OCI-LY1 (cell line): ENCODE results near the gene NFIA.

Experiments used
- H2AFZ ChIP-seq: fragments of 200-600 bp; sonication (generic), shearing (Covaris generic); 2 replicates; pipeline ENCODE4 v1.6.0; 2014; ENCODE audit warnings: antibody characterized with exemption, mild to moderate bottlenecking, low read length
- H3F3A ChIP-seq: fragments of 200-600 bp; sonication (generic), shearing (Covaris generic); 2 replicates; pipeline ENCODE4 v1.6.0; 2014; ENCODE audit warnings: mild to moderate bottlenecking, antibody characterized with exemption, low read length, moderate library complexity; ENCODE audit not compliant: insufficient read depth
- H3K27ac ChIP-seq: fragments of 200-600 bp; sonication (generic); 2 replicates; pipeline ENCODE4 v1.5.1; 2014; ENCODE audit warnings: low read length, mixed run types, mild to moderate bottlenecking, low read depth; ENCODE audit not compliant: poor library complexity, severe bottlenecking
- H3K27me3 ChIP-seq: fragments of 200-600 bp; sonication (generic); 2 replicates; pipeline ENCODE4 v1.6.0; 2014; ENCODE audit warnings: antibody characterized with exemption, mild to moderate bottlenecking, low read length, moderate library complexity; ENCODE audit not compliant: insufficient read depth
- H3K36me3 ChIP-seq: fragments of 200-600 bp; sonication (generic); 2 replicates; pipeline ENCODE4 v1.6.1; 2014; ENCODE audit warnings: mild to moderate bottlenecking, antibody characterized with exemption, low read length, moderate library complexity, mixed read lengths; ENCODE audit not compliant: insufficient read depth
- H3K4me1 ChIP-seq: fragments of 200-600 bp; sonication (generic); 2 replicates; pipeline ENCODE4 v1.5.1; 2014; ENCODE audit warnings: mild to moderate bottlenecking, low read length, moderate library complexity; ENCODE audit not compliant: insufficient read depth, severe bottlenecking
- H3K4me2 ChIP-seq: fragments of 200-600 bp; sonication (generic), shearing (Covaris generic); 2 replicates; pipeline ENCODE4 v1.6.1; 2014; ENCODE audit warnings: low read length
- H3K4me3 ChIP-seq: fragments of 200-600 bp; sonication (generic); 2 replicates; pipeline ENCODE4 v1.5.1; 2014; ENCODE audit warnings: low read length, low read depth, mild to moderate bottlenecking, mixed read lengths; ENCODE audit not compliant: poor library complexity, severe bottlenecking
- H3K79me2 ChIP-seq: fragments of 200-600 bp; shearing (Covaris generic); 2 replicates; pipeline ENCODE4 v1.6.1; 2016; ENCODE audit warnings: mixed run types, low read length, mixed read lengths; ENCODE audit not compliant: insufficient read depth
- H3K9ac ChIP-seq: fragments of 200-600 bp; sonication (generic), shearing (Covaris generic); 2 replicates; pipeline ENCODE4 v1.6.1; 2014; ENCODE audit warnings: mild to moderate bottlenecking, low read length, mixed read lengths
- H3K9me2 ChIP-seq: fragments of 200-600 bp; sonication (generic), shearing (Covaris generic); 2 replicates; pipeline ENCODE4 v1.6.1; 2014; ENCODE audit warnings: low read depth, mild to moderate bottlenecking, low read length, mixed read lengths
- H3K9me3 ChIP-seq: fragments of 200-600 bp; shearing (Covaris generic); 2 replicates; pipeline ENCODE4 v1.6.1; 2014; ENCODE audit warnings: low read length, mixed read lengths
- H4K20me1 ChIP-seq: fragments of 200-600 bp; sonication (generic), shearing (Covaris generic); 2 replicates; pipeline ENCODE4 v1.6.0; 2016; ENCODE audit warnings: mild to moderate bottlenecking, low read length; ENCODE audit not compliant: insufficient read depth
- CTCF ChIP-seq: fragments of 200-600 bp; sonication (generic), shearing (Covaris generic); IDR thresholded peaks from 2 replicates; pipeline ENCODE4 v1.5.1; 2017; ENCODE audit warnings: mild to moderate bottlenecking, antibody characterized with exemption, low read length, moderate library complexity, mixed read lengths
- EZH2 ChIP-seq: fragments of 200-600 bp; sonication (generic), shearing (Covaris generic); IDR thresholded peaks from 2 replicates; pipeline ENCODE4 v1.8.0; 2017; ENCODE audit warnings: borderline replicate concordance, mixed run types, mild to moderate bottlenecking, antibody characterized with exemption, low read length, moderate library complexity, mixed read lengths

Gene NFIA

DNA sequence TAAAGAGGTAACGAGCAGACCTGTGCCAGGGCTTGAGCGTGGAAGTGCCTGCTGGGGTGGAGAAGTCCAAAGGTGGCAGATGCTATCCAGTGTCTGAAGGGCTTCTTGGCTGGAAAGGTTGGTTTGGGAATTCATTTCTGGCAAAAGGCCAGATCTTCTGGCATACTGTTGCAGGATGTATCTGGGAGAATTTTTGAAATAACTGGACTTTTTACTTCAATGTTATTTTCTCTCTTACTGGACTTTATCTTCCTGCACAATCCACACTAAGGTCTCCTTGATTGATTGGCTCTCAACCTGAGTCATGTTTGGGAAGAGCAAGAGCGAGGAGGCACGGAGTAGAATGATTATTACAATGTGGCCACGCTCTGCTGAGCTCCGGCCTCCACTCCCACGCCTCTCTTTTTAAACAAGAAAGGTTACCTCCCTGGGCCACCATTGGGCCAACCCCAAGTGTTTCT is 364.2 kb downstream of the NFIA start:
- H3K9ac ChIP-seq: no peak overlapping the region
- no peak overlapping the region for H3K4me2 ChIP-seq
- no peaks in the 10 kb centered on the region for H3K9me2 ChIP-seq
- no peak overlapping the region for H2AFZ ChIP-seq
- no peaks in the 10 kb centered on the region for H3K9me3 ChIP-seq
- H3K27me3 ChIP-seq: no peaks in the 10 kb centered on the region
- no peak overlapping the region for H3K4me3 ChIP-seq
- H3K27ac ChIP-seq: no peak overlapping the region
- no peaks in the 10 kb centered on the region for H3F3A ChIP-seq
- no peaks in the 10 kb centered on the region for H3K36me3 ChIP-seq
- peaks cover 30% of the 10 kb centered on the region for H3K4me1 ChIP-seq
- no peak for TF ChIP-seq EZH2
- no peak for TF ChIP-seq CTCF
- H4K20me1 ChIP-seq: no peaks in the 10 kb centered on the region
- no peaks in the 10 kb centered on the region for H3K79me2 ChIP-seq

DNA sequence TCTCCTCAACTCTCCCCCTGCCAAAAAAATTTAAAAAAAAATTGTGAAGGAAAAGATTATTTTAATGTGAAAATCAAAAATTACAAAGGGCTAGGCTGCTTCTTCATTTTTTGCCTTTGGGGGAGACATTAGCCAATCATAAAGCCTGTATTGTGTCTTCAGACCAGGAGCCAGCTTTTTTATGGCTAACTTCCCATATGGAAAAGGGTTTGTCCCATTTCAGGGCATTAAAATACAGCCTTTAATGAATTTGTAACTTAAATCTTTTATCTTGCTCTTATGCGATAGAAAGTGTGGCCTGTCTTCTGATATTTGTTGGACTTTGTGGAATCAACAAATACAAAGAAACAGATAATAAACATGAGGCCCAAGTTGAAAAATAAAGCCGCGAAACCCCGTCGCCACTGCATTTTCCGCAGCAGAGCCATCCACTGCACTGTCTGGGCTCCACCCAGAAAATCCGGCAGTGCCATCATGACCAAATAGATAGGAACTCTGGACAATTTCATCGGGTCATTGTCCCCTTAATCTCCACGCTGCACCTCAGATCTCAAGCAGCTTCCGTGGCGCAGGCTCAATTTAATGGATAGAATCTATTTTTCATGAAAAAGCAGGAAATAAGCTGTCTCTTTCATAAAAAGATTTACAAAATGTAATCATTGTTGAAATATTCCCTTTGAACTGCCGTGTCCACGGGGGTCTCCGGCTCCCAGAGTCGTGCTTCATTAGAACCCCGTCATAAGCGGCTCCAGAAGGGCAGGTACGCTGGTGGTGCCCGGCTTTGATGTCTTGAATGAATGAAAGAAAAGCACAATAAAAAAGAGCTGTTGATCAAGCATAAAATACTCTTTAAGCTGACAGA is 365.0 kb downstream of the NFIA start:
- H3K9me3 ChIP-seq: no peaks in the 10 kb centered on the region
- H3K36me3 ChIP-seq: no peaks in the 10 kb centered on the region
- no peak overlapping the region for H3K9ac ChIP-seq
- no peaks in the 10 kb centered on the region for H3F3A ChIP-seq
- H3K4me2 ChIP-seq: no peak overlapping the region
- H3K4me3 ChIP-seq: no peak overlapping the region
- H4K20me1 ChIP-seq: no peaks in the 10 kb centered on the region
- H3K79me2 ChIP-seq: no peaks in the 10 kb centered on the region
- peaks cover 25% of the 10 kb centered on the region for H3K4me1 ChIP-seq
- no peaks in the 10 kb centered on the region for H3K9me2 ChIP-seq
- no peak for TF ChIP-seq EZH2
- no peak for TF ChIP-seq CTCF
- H2AFZ ChIP-seq: no peak overlapping the region
- no peaks in the 10 kb centered on the region for H3K27me3 ChIP-seq
- H3K27ac ChIP-seq: no peak overlapping the region

DNA sequence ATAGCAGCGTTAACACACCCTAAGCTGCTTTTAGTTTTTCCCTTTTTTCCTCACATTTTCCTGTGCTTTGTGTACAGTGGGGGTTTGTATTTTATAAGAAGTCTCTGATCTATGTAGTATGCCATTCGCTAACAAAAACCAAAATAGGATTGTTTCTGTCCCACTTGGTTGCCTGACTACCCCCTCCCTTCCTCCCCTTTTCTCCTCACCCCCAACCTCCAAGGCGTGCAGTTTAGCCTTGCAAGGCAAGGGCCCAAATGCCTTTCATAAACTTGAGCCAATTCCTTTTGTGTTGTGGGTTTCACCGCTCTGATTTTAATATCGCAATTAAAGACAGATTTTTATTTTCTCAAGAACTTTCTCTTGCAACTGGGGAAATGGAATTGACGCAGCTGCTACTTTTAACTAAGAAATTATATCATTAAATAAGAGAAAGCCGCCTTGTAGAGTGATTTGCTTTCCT is 365.6 kb downstream of the NFIA start:
- H3K27ac ChIP-seq: no peak overlapping the region
- no peak overlapping the region for H3K4me2 ChIP-seq
- H3K9me3 ChIP-seq: no peaks in the 10 kb centered on the region
- H3K27me3 ChIP-seq: no peaks in the 10 kb centered on the region
- H3K9ac ChIP-seq: no peak overlapping the region
- H3K9me2 ChIP-seq: no peaks in the 10 kb centered on the region
- H3K79me2 ChIP-seq: no peaks in the 10 kb centered on the region
- H3K4me3 ChIP-seq: no peak overlapping the region
- no peaks in the 10 kb centered on the region for H3K36me3 ChIP-seq
- no peaks in the 10 kb centered on the region for H3F3A ChIP-seq
- no peak overlapping the region for H2AFZ ChIP-seq
- H4K20me1 ChIP-seq: no peaks in the 10 kb centered on the region
- TF ChIP-seq EZH2 (no peak), CTCF (no peak)
- peaks cover 26% of the 10 kb centered on the region for H3K4me1 ChIP-seq
